DMS114 treated with DMSO at 0.1 percent for 48 hours (cell line): ENCODE results near the gene CRNN.
A peak's percentile ranks its signal among the peaks of the same experiment; 100 is the strongest.

Source experiments
- DNase-seq: peaks from one replicate; lab custom pipeline; 2025; ENCODE audit not compliant: unreplicated experiment; lab: John Stamatoyannopoulos, UW

Gene CRNN

GRCh38 chr1:152413909-152414308, at the start of gene CRNN:
TSS of gene CRNN (minus strand) at chr1:152414263. CDS start at chr1:152412233, 2,030 bp downstream.
- DNase-seq = no peak

GRCh38 chr1:152462636-152463035, 48.6 kb upstream of the CRNN start:
- no peak for DNase-seq

GRCh38 chr1:152461544-152461943, 47.5 kb upstream of the CRNN start:
- peak; percentile 89 for DNase-seq

DNA sequence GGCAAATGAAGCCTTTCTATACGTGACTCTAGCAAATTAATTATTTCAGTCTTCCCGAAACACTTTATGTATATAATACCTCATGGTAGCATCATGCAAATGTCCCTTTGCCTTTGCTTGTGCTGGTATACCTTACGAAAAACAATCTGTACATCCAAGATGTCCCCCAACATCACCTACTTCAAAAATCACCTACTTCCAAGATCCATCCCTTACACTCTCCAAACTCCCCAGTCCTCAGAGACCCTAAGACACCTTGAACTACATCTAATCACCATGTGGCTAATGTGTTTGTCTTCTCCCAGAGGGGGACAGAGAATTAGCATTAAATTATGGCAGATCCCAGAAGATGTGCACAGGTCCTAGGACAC, 46.5 kb upstream of the CRNN start:
- DNase-seq = no peak

- peak; percentile 74 for DNase-seq
Measured at GRCh38 chr1:152459596-152460528, 45.8 kb upstream of the CRNN start.

GRCh38 chr1:152458384-152459185, 44.5 kb upstream of the CRNN start:
- peak; percentile 90 for DNase-seq

DNA sequence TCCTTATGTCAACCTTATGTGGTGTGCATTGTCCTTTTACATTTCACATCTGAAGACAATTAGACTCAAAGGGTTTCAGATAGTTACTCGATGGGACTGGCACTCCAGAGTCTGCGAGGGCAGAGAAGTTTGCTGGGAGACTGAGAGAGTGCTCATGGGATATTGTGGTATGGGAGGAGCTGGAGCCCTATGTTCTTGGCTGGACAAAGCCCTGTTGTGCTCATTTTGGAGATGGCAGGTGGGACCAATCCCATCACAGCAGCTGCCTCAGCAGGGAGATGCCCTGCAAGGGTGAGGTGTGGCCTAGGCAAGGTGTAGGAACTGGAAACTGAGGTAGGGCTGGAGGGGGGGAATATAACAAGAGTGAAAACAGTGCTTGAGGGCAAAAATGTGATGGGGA, 43.5 kb upstream of the CRNN start:
- no peak for DNase-seq

- DNase-seq = no peak
Measured at GRCh38 chr1:152457071-152457470, 43.0 kb upstream of the CRNN start.

DNA sequence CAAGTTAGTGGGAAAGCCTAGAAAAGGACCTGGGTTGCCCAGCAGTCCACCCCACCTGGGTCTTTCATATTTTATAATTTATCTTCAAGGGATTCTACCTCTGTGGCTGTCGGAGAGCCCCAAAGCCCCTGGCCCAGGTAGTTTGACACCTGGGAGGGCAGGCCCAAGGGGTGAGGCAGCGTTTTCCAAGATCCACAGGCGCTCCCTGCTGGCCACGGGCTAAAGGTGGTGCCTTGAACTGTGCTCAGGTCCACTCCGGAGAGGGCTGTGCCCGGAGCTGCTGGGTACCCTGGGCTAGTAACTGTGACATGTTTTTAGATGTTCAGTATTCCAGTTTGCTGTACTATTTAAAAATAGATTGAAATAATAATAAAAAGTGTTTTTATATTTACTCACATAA, 37.2 kb upstream of the CRNN start:
- no peak for DNase-seq

GRCh38 chr1:152449661-152450060, 35.6 kb upstream of the CRNN start:
- DNase-seq = no peak

GRCh38 chr1:152448496-152448895, 34.4 kb upstream of the CRNN start:
- DNase-seq = no peak

- no peak for DNase-seq
Measured at GRCh38 chr1:152448095-152448494, 34.0 kb upstream of the CRNN start.

GRCh38 chr1:152447484-152447883, 33.4 kb upstream of the CRNN start:
- no peak for DNase-seq

- no peak for DNase-seq
Measured at GRCh38 chr1:152444045-152444444, 30.0 kb upstream of the CRNN start.

- no peak for DNase-seq
Measured at GRCh38 chr1:152442765-152443164, 28.7 kb upstream of the CRNN start.

DNA sequence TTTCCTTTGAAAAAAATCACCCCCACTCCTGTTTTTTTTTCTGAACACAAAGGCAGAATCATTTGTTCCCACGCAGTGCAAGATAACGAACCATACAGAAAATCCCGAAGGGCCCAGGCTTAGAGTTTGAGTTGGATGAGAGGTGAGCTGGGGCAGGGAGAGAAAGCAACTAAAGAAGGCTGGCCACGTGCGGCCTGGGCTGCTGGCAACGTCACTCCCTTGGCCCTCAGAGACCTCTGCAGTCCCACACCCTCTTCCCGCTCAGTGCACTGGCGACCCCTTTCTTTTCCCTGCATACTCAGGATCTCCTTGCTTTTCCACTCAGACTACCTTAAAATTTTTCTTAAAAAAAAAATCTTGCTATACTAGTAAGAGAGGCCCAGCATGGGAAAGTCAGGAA, 28.2 kb upstream of the CRNN start:
- no peak for DNase-seq

GRCh38 chr1:152441756-152442155, 27.7 kb upstream of the CRNN start:
- no peak for DNase-seq

DNA sequence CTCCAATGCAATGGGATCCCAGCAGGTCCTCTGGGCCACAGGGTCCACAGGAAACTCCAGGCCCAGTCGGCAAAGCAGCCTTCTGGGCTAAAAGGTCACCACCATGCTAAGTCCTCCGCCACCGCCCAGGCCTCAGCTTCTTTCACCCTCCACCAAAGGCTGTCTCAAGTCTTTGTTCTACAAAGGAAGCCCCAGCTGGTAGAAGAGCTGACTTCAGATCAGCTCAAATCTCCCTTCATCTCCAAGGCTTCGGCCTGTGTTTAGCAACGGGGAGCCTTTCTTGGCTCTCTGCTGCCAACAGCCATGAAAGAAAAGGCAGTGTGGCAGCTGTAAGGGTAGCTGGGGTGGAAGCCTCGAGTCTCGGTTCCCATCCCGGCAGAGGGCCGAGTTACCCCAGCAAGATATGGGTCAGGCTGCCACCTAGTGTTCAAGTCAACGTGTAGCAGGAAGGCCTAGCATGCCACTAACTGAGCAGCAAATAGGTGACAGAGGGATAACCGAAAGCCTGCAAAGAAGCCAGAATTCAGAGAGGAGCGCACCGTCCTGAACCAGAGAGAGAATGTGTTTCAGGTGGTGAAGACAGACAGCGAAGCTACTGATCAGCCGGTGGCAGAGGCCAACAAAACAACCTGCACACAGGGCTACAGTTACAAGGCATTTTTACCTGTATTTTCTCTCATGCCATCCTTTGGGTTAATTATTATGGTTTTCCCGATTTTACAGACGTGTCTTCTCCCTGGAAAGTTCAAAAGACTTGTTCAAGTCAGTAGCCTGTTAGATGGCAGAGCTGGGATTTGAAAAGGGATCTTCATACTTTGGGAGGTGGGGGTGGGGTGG, 26.8 kb upstream of the CRNN start:
- DNase-seq = peak; percentile 93

- no peak for DNase-seq
Measured at GRCh38 chr1:152436593-152437496, 22.8 kb upstream of the CRNN start.

DNA sequence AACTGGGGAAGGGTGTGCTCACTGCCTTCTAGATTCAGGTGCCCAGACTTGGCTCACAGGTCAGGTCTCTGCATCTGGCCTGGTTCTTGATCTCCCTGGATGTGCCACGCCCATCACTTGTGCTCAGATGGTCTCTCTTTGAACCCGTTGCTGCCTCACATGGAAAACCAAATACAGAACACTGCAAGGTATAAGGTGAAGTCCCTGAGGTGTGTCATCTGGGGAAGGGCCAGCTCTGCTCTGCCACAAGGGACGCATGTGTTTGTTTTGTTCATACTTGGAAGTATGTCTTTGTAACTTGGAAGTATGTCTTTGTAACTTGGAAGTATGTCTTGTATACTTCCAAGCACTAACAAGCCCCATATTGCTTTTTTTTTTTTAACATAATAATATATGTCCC, 13.4 kb upstream of the CRNN start:
- DNase-seq = no peak
